ENCODE measurements around the gene GMCL2.

DNA sequence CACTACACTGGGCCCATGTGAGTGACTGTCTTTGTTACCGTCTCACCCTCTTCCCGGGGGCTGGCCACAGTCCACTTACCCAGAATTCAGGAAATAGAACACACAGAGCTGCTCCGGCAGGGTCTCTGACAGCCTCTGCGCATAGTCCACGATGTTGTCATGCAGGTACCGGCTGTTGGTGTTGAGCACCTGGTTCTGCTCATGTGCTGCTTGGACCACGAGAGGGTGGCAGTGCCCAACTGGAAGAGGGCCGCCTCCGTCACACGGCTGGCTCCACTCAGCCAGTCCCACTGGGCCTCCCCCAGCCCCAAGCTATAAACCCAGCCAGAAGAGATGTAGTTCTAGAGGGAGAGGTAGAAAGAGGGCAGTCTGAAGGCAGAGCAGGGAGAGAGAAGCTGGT lies 42.7 kb upstream of the GMCL2 start:
- TF ChIP-seq, protein P1, sequence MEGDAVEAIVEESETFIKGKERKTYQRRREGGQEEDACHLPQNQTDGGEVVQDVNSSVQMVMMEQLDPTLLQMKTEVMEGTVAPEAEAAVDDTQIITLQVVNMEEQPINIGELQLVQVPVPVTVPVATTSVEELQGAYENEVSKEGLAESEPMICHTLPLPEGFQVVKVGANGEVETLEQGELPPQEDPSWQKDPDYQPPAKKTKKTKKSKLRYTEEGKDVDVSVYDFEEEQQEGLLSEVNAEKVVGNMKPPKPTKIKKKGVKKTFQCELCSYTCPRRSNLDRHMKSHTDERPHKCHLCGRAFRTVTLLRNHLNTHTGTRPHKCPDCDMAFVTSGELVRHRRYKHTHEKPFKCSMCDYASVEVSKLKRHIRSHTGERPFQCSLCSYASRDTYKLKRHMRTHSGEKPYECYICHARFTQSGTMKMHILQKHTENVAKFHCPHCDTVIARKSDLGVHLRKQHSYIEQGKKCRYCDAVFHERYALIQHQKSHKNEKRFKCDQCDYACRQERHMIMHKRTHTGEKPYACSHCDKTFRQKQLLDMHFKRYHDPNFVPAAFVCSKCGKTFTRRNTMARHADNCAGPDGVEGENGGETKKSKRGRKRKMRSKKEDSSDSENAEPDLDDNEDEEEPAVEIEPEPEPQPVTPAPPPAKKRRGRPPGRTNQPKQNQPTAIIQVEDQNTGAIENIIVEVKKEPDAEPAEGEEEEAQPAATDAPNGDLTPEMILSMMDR (IDR thresholded peaks at IDR 0.05), result no peak
- no peak for TF ChIP-seq POLR2AphosphoS5 (IDR thresholded peaks at IDR 0.05)

Data from prostate gland (tissue), 2 donors.